Fibroblast of villous mesenchyme (primary cell): ENCODE data around the gene TERT. TPM values are rescaled to one million over a fixed set of nuclear protein-coding genes. Genes with fewer than 3 reads are reported as not detected.
"Not testable (repeated sequence)": the region's sequence is repeated elsewhere in the genome, so short reads cannot be mapped to it uniquely, and the experiment has no call there.

ENCODE experiments used
- DNase-seq: peaks from one replicate; pipeline ENCODE4 v3.0.0-alpha.2; 2010; ENCODE audit warnings: low read depth
- H3K4me3 ChIP-seq: 2 replicates; pipeline ENCODE4 v1.5.1; 2011; ENCODE audit warnings: low read depth, mild to moderate bottlenecking, low read length
- CTCF ChIP-seq: IDR thresholded peaks from 2 replicates; pipeline ENCODE4 v1.5.1; 2012; ENCODE audit warnings: low read depth, mild to moderate bottlenecking, low read length; ENCODE audit not compliant: insufficient read depth
- total RNA-seq: library from RNA; depleted of rRNA; stranded (reverse); fragments of >200 nt; gene quantifications from 2 replicates; pipeline ENCODE4 v1.2.3, GENCODE V29; 2012

The TERT gene
- total RNA-seq, 1 donor, result not detected

GRCh38 chr5:1292139-1292538 lies 2.7 kb downstream of the TERT start:
- no peak overlapping the region for H3K4me3 ChIP-seq
- TF ChIP-seq CTCF, result no peak
- no peak for DNase-seq

GRCh38 chr5:1291611-1292080 lies 3.2 kb downstream of the TERT start:
- no peak for DNase-seq
- TF ChIP-seq CTCF, result no peak
- no peak overlapping the region for H3K4me3 ChIP-seq

GRCh38 chr5:1290956-1291355 lies 3.9 kb downstream of the TERT start:
- not testable (repeated sequence) for DNase-seq, H3K4me3 ChIP-seq

- DNase-seq, H3K4me3 ChIP-seq: not testable (repeated sequence)
Observed at GRCh38 chr5:1289559-1289958, 5.3 kb downstream of the TERT start.

- H3K4me3 ChIP-seq, result no peak overlapping the region
- no peak for DNase-seq
- no peak for TF ChIP-seq CTCF
Observed at GRCh38 chr5:1288439-1289335, 6.2 kb downstream of the TERT start.

GRCh38 chr5:1285883-1286291 lies 9.0 kb downstream of the TERT start:
- no peak for TF ChIP-seq CTCF
- H3K4me3 ChIP-seq, result no peak overlapping the region
- no peak for DNase-seq

GRCh38 chr5:1285141-1285540 lies 9.7 kb downstream of the TERT start:
- DNase-seq, result no peak
- no peak overlapping the region for H3K4me3 ChIP-seq
- TF ChIP-seq CTCF, result no peak

- not testable (repeated sequence) for DNase-seq, H3K4me3 ChIP-seq
Observed at GRCh38 chr5:1284336-1284970, 10.4 kb downstream of the TERT start.

- not testable (repeated sequence) for DNase-seq
Observed at GRCh38 chr5:1283729-1284041, 11.2 kb downstream of the TERT start.

GRCh38 chr5:1282993-1283728 lies 11.7 kb downstream of the TERT start:
- DNase-seq, H3K4me3 ChIP-seq: not testable (repeated sequence)

More at GRCh38 chr5:1283729-1284041, 11.2 kb downstream of the TERT start:
- H3K4me3 ChIP-seq, result not testable (repeated sequence)
